GM18526 (cell line): ENCODE data around the gene PIGK.

ENCODE experiments used
- POLR2A ChIP-seq: IDR thresholded peaks from 3 replicates; pipeline ENCODE4 v1.6.1; 2011; ENCODE audit not compliant: insufficient read length; ENCODE audit errors: extremely low read depth

The PIGK gene

DNA sequence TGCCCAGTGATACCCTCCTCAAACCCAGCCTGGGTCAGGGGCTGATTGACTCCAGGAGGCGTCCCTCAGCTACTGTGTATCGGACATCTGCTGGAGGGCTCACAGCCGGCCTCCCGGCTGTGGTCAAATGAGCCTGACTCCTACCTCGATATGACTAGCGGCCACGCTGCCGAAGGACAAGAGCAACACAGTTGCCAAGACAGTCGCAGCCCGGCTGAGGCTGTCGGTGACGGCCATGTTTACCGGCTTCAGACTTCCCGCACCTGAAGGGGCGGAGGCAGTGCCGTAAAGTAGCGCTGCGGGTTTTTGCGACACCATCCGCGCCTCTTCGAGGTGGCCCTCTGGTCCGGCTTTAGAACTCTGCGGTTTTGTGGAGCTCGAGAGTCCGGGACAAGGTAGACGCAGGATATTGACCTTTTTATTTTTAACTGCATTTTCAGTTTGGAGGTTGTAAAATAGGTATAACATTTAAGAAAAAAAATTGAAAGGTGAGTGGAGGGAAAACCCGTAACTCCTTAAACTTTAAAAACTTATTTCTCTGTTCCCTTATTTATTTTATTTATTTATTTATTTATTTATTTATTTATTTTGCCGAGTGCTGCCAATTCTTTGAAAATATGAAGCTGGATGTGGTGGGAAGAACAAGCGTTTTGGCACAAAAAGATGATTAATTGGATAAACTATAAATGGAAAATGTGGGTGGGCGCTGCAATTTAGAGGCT, at the start of gene PIGK:
TSS of gene PIGK (minus strand) at position 265 of the 722 bp plus-strand sequence. CDS start at position 237, 28 bp downstream.
- TF ChIP-seq POLR2A = peak; percentile 82

DNA sequence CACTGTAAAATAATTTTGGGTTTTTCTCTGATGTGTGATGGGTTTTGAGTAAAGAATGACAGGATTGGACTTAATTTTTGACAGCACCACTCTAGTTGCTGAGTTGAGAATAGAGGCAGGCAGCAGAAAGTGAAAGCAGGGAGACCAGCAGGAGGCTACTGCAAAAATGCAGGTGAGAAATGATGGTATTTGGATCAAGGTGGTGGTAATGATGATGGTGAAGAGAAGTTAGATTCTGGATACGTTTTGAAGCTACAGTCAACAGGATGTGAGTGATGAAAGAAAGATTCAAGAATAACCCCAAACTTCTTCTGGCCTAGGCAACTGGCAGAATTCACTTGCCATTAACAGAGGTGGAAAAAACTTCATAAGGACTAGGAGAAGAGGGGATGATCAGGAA, 47.8 kb upstream of the PIGK start:
- TF ChIP-seq POLR2A = no peak

DNA sequence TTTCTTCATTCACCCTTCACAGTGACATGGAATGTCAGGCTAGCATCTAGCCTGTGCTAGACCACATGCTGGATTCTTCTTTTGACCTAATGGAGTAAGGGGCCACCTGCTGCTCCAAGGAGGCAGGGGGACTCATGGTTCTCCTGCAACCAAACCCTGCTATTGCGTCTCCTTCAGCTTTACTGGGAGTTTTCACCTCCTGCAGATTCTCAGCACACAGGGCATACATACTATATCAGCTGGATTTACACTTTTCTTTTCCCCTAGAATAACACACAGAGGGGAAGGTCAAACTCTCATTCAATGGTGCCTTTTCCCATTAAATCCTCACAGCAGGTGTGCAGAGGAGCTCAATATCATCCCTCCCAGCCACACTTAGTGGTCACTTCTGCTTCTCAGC, 46.0 kb upstream of the PIGK start:
- TF ChIP-seq POLR2A = no peak

DNA sequence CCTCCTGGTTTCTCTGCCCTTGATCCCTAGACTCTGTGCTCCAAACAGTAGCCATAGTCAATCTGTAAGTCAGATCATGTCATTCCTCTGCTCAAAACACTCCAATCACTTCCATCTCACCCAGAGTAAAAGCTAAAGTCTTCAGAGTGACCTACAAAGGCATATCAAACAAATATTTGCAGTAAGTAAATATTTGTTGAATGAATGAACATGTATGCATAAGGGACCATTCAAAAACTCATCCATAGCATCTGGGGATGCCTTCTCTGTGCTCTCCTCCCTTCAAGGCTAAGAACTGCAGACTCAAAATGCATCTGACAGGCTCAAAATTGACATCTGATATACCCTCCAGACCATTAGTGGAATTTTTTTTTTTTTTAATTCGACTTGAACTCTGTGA, 44.5 kb upstream of the PIGK start:
- no peak for TF ChIP-seq POLR2A

GRCh38 chr1:77253211-77253610, 34.0 kb upstream of the PIGK start:
- no peak for TF ChIP-seq POLR2A

GRCh38 chr1:77250126-77250525, 30.9 kb upstream of the PIGK start:
- no peak for TF ChIP-seq POLR2A

GRCh38 chr1:77245830-77246229, 26.6 kb upstream of the PIGK start:
- no peak for TF ChIP-seq POLR2A

- TF ChIP-seq POLR2A = no peak
These were observed 20.1 kb upstream of the PIGK start for GRCh38 chr1:77239311-77239710.

DNA sequence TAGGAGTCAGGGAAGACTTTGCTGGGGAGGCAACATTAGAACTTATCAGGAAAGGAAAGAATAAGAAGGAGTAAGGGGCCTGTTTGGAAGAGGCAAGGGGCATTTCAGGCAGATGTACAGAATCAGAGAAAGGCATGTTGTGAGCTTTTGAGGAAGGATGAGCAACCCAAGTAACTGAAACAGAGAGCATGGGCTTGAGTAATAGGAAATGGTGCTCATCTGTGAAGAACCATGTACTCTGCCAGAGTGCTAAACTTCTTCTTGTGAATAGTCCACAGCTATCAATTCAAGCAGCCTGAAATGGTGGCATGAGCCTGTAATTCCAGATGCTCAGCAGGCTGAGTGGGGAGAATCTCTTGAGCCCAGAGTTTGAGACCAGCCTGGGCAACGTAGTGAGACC, 19.2 kb upstream of the PIGK start:
- TF ChIP-seq POLR2A = no peak

GRCh38 chr1:77234943-77235342, 15.7 kb upstream of the PIGK start:
- no peak for TF ChIP-seq POLR2A

DNA sequence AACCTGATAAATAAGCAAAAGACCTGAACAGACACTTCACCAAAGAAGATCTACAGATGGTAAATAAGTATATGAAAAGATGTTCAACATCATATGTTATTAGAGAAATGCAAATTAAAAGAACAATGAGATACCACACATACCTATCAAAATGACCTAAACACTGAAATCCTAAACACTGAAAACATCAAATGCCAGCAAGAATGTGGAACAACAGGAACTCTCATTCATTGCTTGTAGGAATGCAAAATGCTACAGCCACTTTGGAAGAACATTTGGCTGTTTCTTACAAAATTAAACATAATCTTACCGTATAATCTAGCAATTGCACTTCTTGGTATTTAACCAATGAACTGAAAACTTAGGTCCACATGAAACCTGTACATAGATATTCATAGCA, 14.9 kb upstream of the PIGK start:
- no peak for TF ChIP-seq POLR2A

DNA sequence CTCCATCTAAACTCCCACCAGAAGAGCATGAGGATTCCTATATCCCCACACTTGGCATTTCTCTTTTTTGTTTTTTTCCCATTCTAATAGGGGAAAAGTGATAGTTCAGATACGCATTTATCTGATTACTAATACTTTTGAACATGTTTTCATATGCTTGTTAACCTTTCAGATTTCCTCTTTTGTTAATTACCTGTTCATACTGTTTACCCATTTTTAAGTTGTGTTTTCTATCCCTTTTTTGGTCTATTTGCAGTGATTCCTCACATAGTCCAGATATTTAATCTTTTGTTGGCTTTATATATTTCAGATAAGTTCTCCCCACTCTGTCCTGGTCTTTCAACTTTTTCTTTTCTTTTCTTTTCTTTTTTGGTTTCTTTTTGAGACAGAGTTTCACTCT, 13.6 kb upstream of the PIGK start:
- no peak for TF ChIP-seq POLR2A

GRCh38 chr1:77230051-77230450, 10.8 kb upstream of the PIGK start:
- TF ChIP-seq POLR2A = no peak

DNA sequence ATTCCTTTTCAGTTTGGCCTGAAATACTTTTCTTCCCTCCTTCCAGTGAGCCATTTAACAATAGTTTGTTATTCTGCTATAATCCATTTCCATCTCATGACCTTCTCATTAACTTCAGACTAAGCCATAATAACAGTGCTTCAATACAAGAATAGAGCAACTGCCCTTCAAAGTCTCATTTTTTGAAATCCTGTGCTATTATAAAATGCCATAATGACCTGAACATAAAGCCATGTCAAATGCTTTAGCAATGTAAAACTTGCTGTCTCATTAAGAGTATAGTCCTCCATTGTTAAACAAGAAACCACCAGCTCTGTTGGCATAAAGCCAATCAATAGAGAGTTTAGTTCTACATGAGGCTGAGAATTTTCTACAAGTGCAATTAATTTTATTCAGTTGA, 9.6 kb upstream of the PIGK start:
- TF ChIP-seq POLR2A = no peak

DNA sequence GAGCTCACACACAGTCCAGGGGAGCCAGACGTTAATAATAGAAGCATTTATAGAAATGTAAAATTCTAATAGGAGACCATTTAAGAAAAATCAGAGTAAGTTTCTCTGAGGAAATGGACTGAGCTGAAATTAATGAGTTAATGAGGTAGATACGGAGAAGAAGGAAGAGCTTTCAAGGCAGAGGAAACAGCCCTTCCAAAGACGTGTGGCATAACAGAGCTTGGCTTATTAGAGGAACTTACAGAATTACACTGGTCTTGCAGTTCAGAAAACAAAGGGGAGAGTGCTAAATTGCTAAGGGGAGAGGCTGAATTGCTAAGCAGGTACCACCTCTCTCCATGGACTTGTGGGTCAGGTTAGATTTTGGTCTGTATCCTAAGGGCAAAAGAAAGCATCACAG, 8.2 kb upstream of the PIGK start:
- TF ChIP-seq POLR2A = no peak

DNA sequence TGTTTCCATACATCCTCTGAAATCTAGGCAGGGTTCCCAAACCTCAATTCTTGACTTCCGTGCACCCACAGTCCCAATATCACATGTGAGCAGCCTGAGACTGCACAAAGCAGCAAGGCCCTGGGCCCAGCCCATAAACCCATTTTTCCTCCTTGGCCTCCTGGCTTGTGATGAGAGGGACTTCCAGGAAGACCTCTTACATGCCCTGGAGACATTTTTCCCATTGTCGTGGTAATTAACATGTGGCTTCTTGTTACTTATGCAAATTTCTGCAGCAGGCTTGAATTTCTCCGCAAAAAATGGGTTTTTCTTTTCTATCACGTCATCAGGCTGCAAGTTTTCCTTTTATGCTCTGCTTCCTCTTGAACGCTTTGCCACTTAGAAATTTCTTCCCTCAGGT, 3.3 kb upstream of the PIGK start:
- TF ChIP-seq POLR2A = no peak
